C1 segment of cervical spinal cord (tissue), 14 donors: ENCODE measurements around the gene ANKRD34B.

ENCODE experiments used
- DNase-seq, 14 donors: peaks; one replicate each; lab custom pipeline; 2025; lab: John Stamatoyannopoulos, UW

Gene ANKRD34B

GRCh38 chr5:80569086-80569960 is 757 bp downstream of the ANKRD34B start:
- no peak for DNase-seq

GRCh38 chr5:80568251-80568650 is 1.8 kb downstream of the ANKRD34B start:
- DNase-seq, result no peak

- DNase-seq, result no peak
Measured at GRCh38 chr5:80566711-80567259, 3.3 kb downstream of the ANKRD34B start.

GRCh38 chr5:80565330-80565729 is 4.8 kb downstream of the ANKRD34B start:
- DNase-seq, result no peak

- no peak for DNase-seq
Measured at GRCh38 chr5:80559244-80559643, 10.8 kb downstream of the ANKRD34B start.

- no peak for DNase-seq
Measured at GRCh38 chr5:80555099-80555498, 15.0 kb downstream of the ANKRD34B start.

GRCh38 chr5:80554646-80555045 is 15.4 kb downstream of the ANKRD34B start:
- DNase-seq, result no peak

- DNase-seq, result no peak
Measured at GRCh38 chr5:80541392-80541791, 28.7 kb downstream of the ANKRD34B start.

GRCh38 chr5:80540691-80541090 is 29.4 kb downstream of the ANKRD34B start:
- DNase-seq, result no peak

- no peak for DNase-seq
Measured at GRCh38 chr5:80516826-80517225, 53.3 kb downstream of the ANKRD34B start.

GRCh38 chr5:80509362-80509761 is 60.7 kb downstream of the ANKRD34B start:
- DNase-seq, result no peak

GRCh38 chr5:80508844-80509243 is 61.2 kb downstream of the ANKRD34B start:
- no peak for DNase-seq

- no peak for DNase-seq
Measured at GRCh38 chr5:80507663-80508062, 62.4 kb downstream of the ANKRD34B start.
